ENCODE measurements around the gene KNDC1. TPM values are rescaled to one million over a fixed set of nuclear protein-coding genes. Genes with fewer than 3 reads are reported as not detected.

Gene KNDC1
- polyA plus RNA-seq, 1 donor from 2014 or later = 4.3 TPM

- TF ChIP-seq EZH2 (IDR thresholded peaks at IDR 0.05; ENCODE audit: borderline replicate concordance, insufficient read depth, low read length, poor library complexity, severe bottlenecking) (no peak), SMC3 (conservative IDR thresholded peaks at IDR 0.05; ENCODE audit: poor library complexity) (no peak), POLR2AphosphoS5 (IDR thresholded peaks at IDR 0.05) (no peak), RAD21 (conservative IDR thresholded peaks at IDR 0.05) (no peak), TAF1 (IDR thresholded peaks at IDR 0.05; ENCODE audit: low read depth) (no peak), MXI1 (conservative IDR thresholded peaks at IDR 0.05; ENCODE audit: poor library complexity, severe bottlenecking) (no peak), EP300 (conservative IDR thresholded peaks at IDR 0.05; ENCODE audit: poor library complexity, severe bottlenecking) (no peak)
- TF ChIP-seq, protein P1, sequence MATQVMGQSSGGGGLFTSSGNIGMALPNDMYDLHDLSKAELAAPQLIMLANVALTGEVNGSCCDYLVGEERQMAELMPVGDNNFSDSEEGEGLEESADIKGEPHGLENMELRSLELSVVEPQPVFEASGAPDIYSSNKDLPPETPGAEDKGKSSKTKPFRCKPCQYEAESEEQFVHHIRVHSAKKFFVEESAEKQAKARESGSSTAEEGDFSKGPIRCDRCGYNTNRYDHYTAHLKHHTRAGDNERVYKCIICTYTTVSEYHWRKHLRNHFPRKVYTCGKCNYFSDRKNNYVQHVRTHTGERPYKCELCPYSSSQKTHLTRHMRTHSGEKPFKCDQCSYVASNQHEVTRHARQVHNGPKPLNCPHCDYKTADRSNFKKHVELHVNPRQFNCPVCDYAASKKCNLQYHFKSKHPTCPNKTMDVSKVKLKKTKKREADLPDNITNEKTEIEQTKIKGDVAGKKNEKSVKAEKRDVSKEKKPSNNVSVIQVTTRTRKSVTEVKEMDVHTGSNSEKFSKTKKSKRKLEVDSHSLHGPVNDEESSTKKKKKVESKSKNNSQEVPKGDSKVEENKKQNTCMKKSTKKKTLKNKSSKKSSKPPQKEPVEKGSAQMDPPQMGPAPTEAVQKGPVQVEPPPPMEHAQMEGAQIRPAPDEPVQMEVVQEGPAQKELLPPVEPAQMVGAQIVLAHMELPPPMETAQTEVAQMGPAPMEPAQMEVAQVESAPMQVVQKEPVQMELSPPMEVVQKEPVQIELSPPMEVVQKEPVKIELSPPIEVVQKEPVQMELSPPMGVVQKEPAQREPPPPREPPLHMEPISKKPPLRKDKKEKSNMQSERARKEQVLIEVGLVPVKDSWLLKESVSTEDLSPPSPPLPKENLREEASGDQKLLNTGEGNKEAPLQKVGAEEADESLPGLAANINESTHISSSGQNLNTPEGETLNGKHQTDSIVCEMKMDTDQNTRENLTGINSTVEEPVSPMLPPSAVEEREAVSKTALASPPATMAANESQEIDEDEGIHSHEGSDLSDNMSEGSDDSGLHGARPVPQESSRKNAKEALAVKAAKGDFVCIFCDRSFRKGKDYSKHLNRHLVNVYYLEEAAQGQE (IDR thresholded peaks at IDR 0.05; ENCODE audit: borderline replicate concordance) = no peak
- TF ChIP-seq, protein P2, sequence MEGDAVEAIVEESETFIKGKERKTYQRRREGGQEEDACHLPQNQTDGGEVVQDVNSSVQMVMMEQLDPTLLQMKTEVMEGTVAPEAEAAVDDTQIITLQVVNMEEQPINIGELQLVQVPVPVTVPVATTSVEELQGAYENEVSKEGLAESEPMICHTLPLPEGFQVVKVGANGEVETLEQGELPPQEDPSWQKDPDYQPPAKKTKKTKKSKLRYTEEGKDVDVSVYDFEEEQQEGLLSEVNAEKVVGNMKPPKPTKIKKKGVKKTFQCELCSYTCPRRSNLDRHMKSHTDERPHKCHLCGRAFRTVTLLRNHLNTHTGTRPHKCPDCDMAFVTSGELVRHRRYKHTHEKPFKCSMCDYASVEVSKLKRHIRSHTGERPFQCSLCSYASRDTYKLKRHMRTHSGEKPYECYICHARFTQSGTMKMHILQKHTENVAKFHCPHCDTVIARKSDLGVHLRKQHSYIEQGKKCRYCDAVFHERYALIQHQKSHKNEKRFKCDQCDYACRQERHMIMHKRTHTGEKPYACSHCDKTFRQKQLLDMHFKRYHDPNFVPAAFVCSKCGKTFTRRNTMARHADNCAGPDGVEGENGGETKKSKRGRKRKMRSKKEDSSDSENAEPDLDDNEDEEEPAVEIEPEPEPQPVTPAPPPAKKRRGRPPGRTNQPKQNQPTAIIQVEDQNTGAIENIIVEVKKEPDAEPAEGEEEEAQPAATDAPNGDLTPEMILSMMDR (IDR thresholded peaks at IDR 0.05; ENCODE audit: poor library complexity, severe bottlenecking) = no peak
- Histone ChIP-seq H3K27me3 (ENCODE audit: insufficient read depth, low read depth, low read length) (no peaks in the 10 kb centered on the region), H3K4me2 (ENCODE audit: low read length) (no peak overlapping the region), H3K9ac (ENCODE audit: low read length) (no peak overlapping the region), H3K4me3 (ENCODE audit: low read length) (no peak overlapping the region), H4K20me1 (ENCODE audit: insufficient read depth) (no peaks in the 10 kb centered on the region), H2AFZ (ENCODE audit: low read depth, low read length) (no peak overlapping the region), H3K9me2 (ENCODE audit: insufficient read depth, low read length) (no peaks in the 10 kb centered on the region), H3F3A (ENCODE audit: insufficient read depth, low read length, poor library complexity, severe bottlenecking) (no peaks in the 10 kb centered on the region), H3K79me2 (replicated peaks; ENCODE audit: insufficient read depth, low read length) (no peaks in the 10 kb centered on the region), H3K27ac (ENCODE audit: low read length) (no peak overlapping the region), H3K36me3 (ENCODE audit: insufficient read depth, low read length) (no peaks in the 10 kb centered on the region), H3K9me3 (ENCODE audit: low read length) (no peaks in the 10 kb centered on the region)
Measured at GRCh38 chr10:133202778-133203651, 43.0 kb downstream of the KNDC1 start.

DNA sequence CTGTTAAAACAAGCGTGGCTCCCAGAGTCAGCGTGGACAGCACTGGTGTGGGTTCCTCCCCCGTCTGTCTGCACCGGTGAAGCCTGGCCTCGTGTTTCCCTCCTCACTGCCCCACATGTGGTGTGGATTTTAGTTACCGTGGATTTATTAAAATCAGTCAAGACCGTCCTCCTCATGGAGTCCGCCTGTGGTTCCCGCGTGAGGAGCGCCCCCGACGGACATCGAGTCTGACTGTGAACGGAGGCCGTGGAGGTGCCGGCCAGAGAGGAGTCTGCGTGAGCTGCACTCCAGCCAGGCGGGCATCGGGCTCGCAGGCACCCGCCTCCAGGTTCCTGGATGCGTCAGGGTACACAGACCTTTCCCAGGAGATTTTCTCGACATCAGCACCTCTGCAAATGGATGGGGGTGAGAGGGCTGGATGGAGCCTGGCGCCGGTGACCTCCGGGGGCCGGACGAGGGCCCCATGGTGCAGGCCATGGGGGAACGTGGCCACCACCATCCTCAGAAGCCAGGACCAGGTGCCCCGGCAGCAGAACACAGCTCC is 43.7 kb downstream of the KNDC1 start:
- no peak overlapping the region for H3K4me2 ChIP-seq (ENCODE audit: low read length)
- no peaks in the 10 kb centered on the region for H3K79me2 ChIP-seq (replicated peaks; ENCODE audit: insufficient read depth, low read length)
- H3K4me3 ChIP-seq (ENCODE audit: low read length) = no peak overlapping the region
- no peaks in the 10 kb centered on the region for H3K9me2 ChIP-seq (ENCODE audit: insufficient read depth, low read length)
- no peak overlapping the region for H3K9ac ChIP-seq (ENCODE audit: low read length)
- no peak overlapping the region for H3K27ac ChIP-seq (ENCODE audit: low read length)
- H4K20me1 ChIP-seq (ENCODE audit: insufficient read depth) = no peaks in the 10 kb centered on the region
- no peak for TF ChIP-seq SMC3 (conservative IDR thresholded peaks at IDR 0.05; ENCODE audit: poor library complexity)
- no peak for TF ChIP-seq TAF1 (IDR thresholded peaks at IDR 0.05; ENCODE audit: low read depth)
- no peak for TF ChIP-seq MXI1 (conservative IDR thresholded peaks at IDR 0.05; ENCODE audit: poor library complexity, severe bottlenecking)
- no peak for TF ChIP-seq POLR2AphosphoS5 (IDR thresholded peaks at IDR 0.05)
- TF ChIP-seq, protein P1 (IDR thresholded peaks at IDR 0.05; ENCODE audit: borderline replicate concordance) = no peak
- no peak for TF ChIP-seq RAD21 (conservative IDR thresholded peaks at IDR 0.05)
- no peak for TF ChIP-seq EP300 (conservative IDR thresholded peaks at IDR 0.05; ENCODE audit: poor library complexity, severe bottlenecking)
- TF ChIP-seq, protein P2 (IDR thresholded peaks at IDR 0.05; ENCODE audit: poor library complexity, severe bottlenecking) = no peak
- TF ChIP-seq EZH2 (IDR thresholded peaks at IDR 0.05; ENCODE audit: borderline replicate concordance, insufficient read depth, low read length, poor library complexity, severe bottlenecking) = no peak
- H3K36me3 ChIP-seq (ENCODE audit: insufficient read depth, low read length) = no peaks in the 10 kb centered on the region
- no peaks in the 10 kb centered on the region for H3K9me3 ChIP-seq (ENCODE audit: low read length)
- no peak overlapping the region for H2AFZ ChIP-seq (ENCODE audit: low read depth, low read length)
- H3F3A ChIP-seq (ENCODE audit: insufficient read depth, low read length, poor library complexity, severe bottlenecking) = no peaks in the 10 kb centered on the region
- H3K27me3 ChIP-seq (ENCODE audit: insufficient read depth, low read depth, low read length) = no peaks in the 10 kb centered on the region
